ENCODE results near the gene UXT. TPM values are rescaled to one million over a fixed set of nuclear protein-coding genes. Genes with fewer than 3 reads are reported as not detected.
A peak's percentile ranks its signal among the peaks of the same experiment; 100 is the strongest.

Gene UXT
- total and polyA plus RNA-seq, 9 of the 15 experiments (the other 6 are each of a cell fraction or from before 2014, with no cell fraction given) = 141 to 300 (median 204) TPM

- TF ChIP-seq MYC (IDR thresholded peaks at IDR 0.05; ENCODE audit: low read depth, low read length) (0 out of 2 replicates have a peak, but pooled peaks have one; percentile 42), MYC (CRISPR knock-in tag; IDR thresholded peaks at IDR 0.05; ENCODE audit: borderline replicate concordance, low read depth) (no peak), NR1H2 (CRISPR knock-in tag; IDR thresholded peaks at IDR 0.05) (no peak), TFAP4 (CRISPR knock-in tag; IDR thresholded peaks at IDR 0.05; ENCODE audit: borderline replicate concordance) (peak; percentile 94), HNRNPK (IDR thresholded peaks at IDR 0.05; ENCODE audit: low read depth, low read length, poor library complexity, severe bottlenecking) (no peak), VEZF1 (CRISPR knock-in tag; IDR thresholded peaks at IDR 0.05) (peak; percentile 40), KLF16 (IDR thresholded peaks at IDR 0.05) (peak; percentile 92), CXXC5 (CRISPR knock-in tag; IDR thresholded peaks at IDR 0.05) (peak; percentile 94), TBP (optimal IDR thresholded peaks at IDR 0.05; ENCODE audit: low read depth, low read length) (peak; percentile 25), KHSRP (IDR thresholded peaks at IDR 0.05) (peak; percentile 51; the same call in 1 of the 2 replicates), SP1 (CRISPR knock-in tag; IDR thresholded peaks at IDR 0.05) (peak; percentile 73), HCFC1 (IDR thresholded peaks at IDR 0.05; ENCODE audit: low read depth, low read length) (no peak), SP2 (IDR thresholded peaks at IDR 0.05; ENCODE audit: extremely low read depth, low read depth, low read length, poor library complexity, severe bottlenecking) (no peak), CC2D1A (IDR thresholded peaks at IDR 0.05) (peak; percentile 90; the same call in 1 of the 2 replicates), RBFOX2 (IDR thresholded peaks at IDR 0.05; ENCODE audit: low read depth, low read length) (0 out of 2 replicates have a peak, but pooled peaks have one; percentile 30), REST (IDR thresholded peaks at IDR 0.05; ENCODE audit: borderline replicate concordance) (peak; percentile 68), REST (CRISPR knock-in tag; IDR thresholded peaks at IDR 0.05; ENCODE audit: low read depth) (no peak), BMI1 (IDR thresholded peaks at IDR 0.05; ENCODE audit: low read length) (no peak), NCOA2 (IDR thresholded peaks at IDR 0.05; ENCODE audit: partially characterized antibody in 2 of 2) (peak; percentile 52 to 74)
These were observed 24.3 kb upstream of the UXT start (continued) for GRCh38 chrX:47683184-47683828.
